HCT116 (cell line): ENCODE results near the gene TRIM4. TPM values are rescaled to one million over a fixed set of nuclear protein-coding genes. Genes with fewer than 3 reads are reported as not detected.

ENCODE experiments used
- ATAC-seq: fragments of 200-7000 bp; cut with Tn5 transposase; 2 replicates; pipeline ENCODE4 v1.9.1; 2020; ENCODE audit warnings: mild to moderate bottlenecking, moderate library complexity
- BruUV-seq: library from RNA; stranded (reverse); fragments of 400-500 nt; replicated peaks from 2 replicates; lab custom pipeline; 2021; lab: Mats Ljungman, UMichigan
- CTCF ChIA-PET: fragments of 300-600 bp; sonication (Branson Sonifier 250); formaldehyde crosslinking; loops from one replicate; lab custom pipeline; 2021; ENCODE audit warnings: antibody characterized with exemption; lab: Charles Lee
- POLR2A ChIA-PET: fragments of 300-600, 350-600 bp; sonication (Branson Sonifier 250); formaldehyde crosslinking; loops from one replicate; lab custom pipeline; 2021; ENCODE audit warnings: antibody characterized with exemption; lab: Charles Lee
- RAD21 ChIA-PET, 2 experiments: fragments of 300-600 bp; sonication (Branson Sonifier 250); formaldehyde crosslinking; loops; one replicate each; lab custom pipeline; 2023; ENCODE audit warnings: low total read pairs in 2 of 2; ENCODE audit not compliant: uncharacterized antibody in 2 of 2, unreplicated experiment in 2 of 2, low non-redundant PET in 1 of 2; lab: Charles Lee
- DNase-seq: peaks from one replicate; pipeline ENCODE4 v3.0.0-alpha.2; 2010; ENCODE audit warnings: low read depth, low spot score
- H2AFZ ChIP-seq: fragments of 200-600 bp; shearing (Covaris generic), sonication (generic); 2 replicates; pipeline ENCODE4 v1.6.1; 2017; ENCODE audit warnings: low read depth, mixed run types, mixed read lengths, antibody characterized with exemption, low read length; ENCODE audit not compliant: poor library complexity, severe bottlenecking
- H3K27ac ChIP-seq: 2 replicates; pipeline ENCODE4 v1.5.1; 2012; ENCODE audit warnings: low read depth, low read length
- H3K27me3 ChIP-seq: fragments of 200-600 bp; sonication (generic); 2 replicates; pipeline ENCODE4 v1.6.1; 2016; ENCODE audit warnings: mixed run types, low read length, mixed read lengths; ENCODE audit not compliant: insufficient read depth
- H3K36me3 ChIP-seq, 2 experiments: fragments of 200-500 bp in 1 of 2; fragments of 200-600 bp in 1 of 2; sonication (Bioruptor generic) in 1 of 2; sonication (generic) in 1 of 2; 2 replicates each; pipeline versions ENCODE4 v1.5.1 to v1.6.1; 2014 to 2016; ENCODE audit warnings: low read length in 2 of 2, inconsistent platforms in 1 of 2, mixed read lengths in 1 of 2, mixed run types in 1 of 2; ENCODE audit not compliant: insufficient read depth in 2 of 2, control insufficient read depth in 1 of 2
- H3K4me1 ChIP-seq, 2 experiments: fragments of 200-600 bp in 1 of 2; sonication (generic) in 1 of 2; 2 replicates each; pipeline versions ENCODE4 v1.5.1 to v1.6.1; 2012 to 2017; ENCODE audit warnings: low read length in 2 of 2, inconsistent platforms in 1 of 2, mild to moderate bottlenecking in 1 of 2, mixed read lengths in 1 of 2, mixed run types in 1 of 2, moderate library complexity in 1 of 2; ENCODE audit not compliant: insufficient read depth in 2 of 2, control insufficient read depth in 1 of 2
- H3K4me2 ChIP-seq: fragments of 200-600 bp; sonication (generic); 2 replicates; pipeline ENCODE4 v1.6.1; 2017; ENCODE audit warnings: mixed run types, low read length, mixed read lengths
- H3K4me3 ChIP-seq, 2 experiments: fragments of 200-600 bp in 1 of 2; sonication (generic) in 1 of 2; replicated peaks in 1 of 2; 2 replicates each; pipeline ENCODE4 v1.5.1; 2011 to 2016; ENCODE audit warnings: low read length in 2 of 2, control low read depth in 1 of 2, low read depth in 1 of 2, mild to moderate bottlenecking in 1 of 2, mixed read lengths in 1 of 2, mixed run types in 1 of 2
- H3K79me2 ChIP-seq: fragments of 200-600 bp; sonication (generic); 2 replicates; pipeline ENCODE4 v1.6.1; 2017; ENCODE audit warnings: mild to moderate bottlenecking, mixed run types, low read length, moderate library complexity, mixed read lengths; ENCODE audit not compliant: insufficient read depth
- H3K9ac ChIP-seq: fragments of 200-600 bp; sonication (generic); 2 replicates; pipeline ENCODE4 v1.6.1; 2016; ENCODE audit warnings: low read length, mixed read lengths
- H3K9me2 ChIP-seq: fragments of 200-600 bp; sonication (generic), shearing (Covaris generic); 2 replicates; pipeline ENCODE4 v1.6.1; 2017; ENCODE audit warnings: mixed run types, mild to moderate bottlenecking, moderate library complexity; ENCODE audit not compliant: insufficient read depth
- H3K9me3 ChIP-seq, 2 experiments: fragments of 200-500 bp in 1 of 2; fragments of 200-600 bp in 1 of 2; sonication (Bioruptor generic) in 1 of 2; sonication (generic) in 1 of 2; 2 replicates each; pipeline ENCODE4 v1.6.1; 2014 to 2017; ENCODE audit warnings: low read length in 2 of 2, mixed read lengths in 2 of 2, inconsistent platforms in 1 of 2, low read depth in 1 of 2, mild to moderate bottlenecking in 1 of 2, mixed run types in 1 of 2, moderate library complexity in 1 of 2; ENCODE audit not compliant: control insufficient read depth in 1 of 2, insufficient read depth in 1 of 2
- H4K20me1 ChIP-seq: fragments of 200-600 bp; sonication (generic), shearing (Covaris generic); 2 replicates; pipeline ENCODE4 v1.6.1; 2017; ENCODE audit warnings: mixed run types, mild to moderate bottlenecking, moderate library complexity; ENCODE audit not compliant: insufficient read depth
- CEBPB ChIP-seq: IDR thresholded peaks from 2 replicates; pipeline ENCODE4 v1.6.1; 2012; ENCODE audit warnings: low read depth
- EGR1 ChIP-seq: IDR thresholded peaks from 2 replicates; pipeline ENCODE4 v1.6.1; 2012; ENCODE audit warnings: low read depth
- ELF1 ChIP-seq: IDR thresholded peaks from 2 replicates; pipeline ENCODE4 v1.6.1; 2012; ENCODE audit warnings: low read depth, borderline replicate concordance
- EZH2 ChIP-seq: fragments of 200-600 bp; sonication (generic); IDR thresholded peaks from 2 replicates; pipeline ENCODE4 v1.6.1; 2017; ENCODE audit warnings: antibody characterized with exemption, mixed run types
- EZH2phosphoT487 ChIP-seq: fragments of 200-600 bp; IDR thresholded peaks from 2 replicates; pipeline ENCODE4 v1.6.1; 2018; ENCODE audit warnings: antibody characterized with exemption, borderline replicate concordance
- FOSL1 ChIP-seq: IDR thresholded peaks from 2 replicates; pipeline ENCODE4 v1.6.1; 2012; ENCODE audit warnings: low read depth
- JUND ChIP-seq: IDR thresholded peaks from 2 replicates; pipeline ENCODE4 v1.6.1; 2012
- POLR2A ChIP-seq: IDR thresholded peaks from 2 replicates; pipeline ENCODE4 v1.7.0; 2011; ENCODE audit warnings: borderline replicate concordance; ENCODE audit not compliant: insufficient read depth, insufficient read length; ENCODE audit errors: extremely low read depth
- POLR2AphosphoS5 ChIP-seq: IDR thresholded peaks from 2 replicates; pipeline ENCODE4 v1.6.1; 2011; ENCODE audit warnings: mild to moderate bottlenecking, low read depth, low read length, moderate library complexity
- RAD21 ChIP-seq: IDR thresholded peaks from 2 replicates; pipeline ENCODE4 v1.6.1; 2012; ENCODE audit warnings: low read depth, mild to moderate bottlenecking
- REST ChIP-seq: IDR thresholded peaks from 2 replicates; pipeline ENCODE4 v1.6.1; 2012; ENCODE audit warnings: low read depth
- SP1 ChIP-seq: IDR thresholded peaks from 2 replicates; pipeline ENCODE4 v1.6.1; 2012; ENCODE audit warnings: low read depth
- SRF ChIP-seq: IDR thresholded peaks from 2 replicates; pipeline ENCODE4 v1.6.1; 2012; ENCODE audit warnings: low read depth
- TCF7L2 ChIP-seq: IDR thresholded peaks from 2 replicates; pipeline ENCODE4 v1.7.0; 2011; ENCODE audit warnings: borderline replicate concordance, inconsistent platforms; ENCODE audit not compliant: insufficient read depth, insufficient read length; ENCODE audit errors: extremely low read depth
- ZFX ChIP-seq: fragments of 450-650 bp; IDR thresholded peaks from 2 replicates; pipeline ENCODE4 v1.6.1; 2017
- ZNF274 ChIP-seq: fragments of 200-500 bp; sonication (Bioruptor generic); IDR thresholded peaks from 2 replicates; pipeline ENCODE4 v1.6.1; 2014; ENCODE audit warnings: mild to moderate bottlenecking, low read depth, low read length, inconsistent platforms
- intact Hi-C: fragments of 100-400 bp; cut with micrococcal nuclease; formaldehyde crosslinking; loops from 2 replicates; pipeline ENCODE4 v1.10.0; 2022
- total RNA-seq: library from RNA; stranded (reverse); gene quantifications from one replicate; pipeline ENCODE4 v1.2.1, GENCODE V29; 2021; ENCODE audit not compliant: unreplicated experiment
- TF ChIP-seq, protein P1 (sequence below): IDR thresholded peaks from 2 replicates; pipeline ENCODE4 v1.6.1; 2012
- TF ChIP-seq, protein P2 (sequence below), 3 experiments: fragments of 200-600 bp in 1 of 3; sonication (generic) in 1 of 3; IDR thresholded peaks in 2 of 3; conservative IDR thresholded peaks in 1 of 3; 2 replicates each; pipeline ENCODE4 v1.5.1; 2012 to 2017; ENCODE audit warnings: low read depth in 2 of 3, low read length in 2 of 3, antibody characterized with exemption in 1 of 3, borderline replicate concordance in 1 of 3, control low read depth in 1 of 3, mild to moderate bottlenecking in 1 of 3, mixed read lengths in 1 of 3, mixed run types in 1 of 3, moderate library complexity in 1 of 3; ENCODE audit not compliant: insufficient read depth in 1 of 3
- TF ChIP-seq, protein P3 (sequence below): IDR thresholded peaks from 2 replicates; pipeline ENCODE4 v1.6.1; 2011; ENCODE audit warnings: mild to moderate bottlenecking, low read length, moderate library complexity; ENCODE audit not compliant: insufficient replicate concordance; ENCODE audit errors: extremely low read depth
- TF ChIP-seq, protein P4 (sequence below): IDR thresholded peaks from 2 replicates; pipeline ENCODE4 v1.6.1; 2012

TRIM4 gene
- total RNA-seq, 1 experiment from 2014 or later = 25.1 TPM

DNA sequence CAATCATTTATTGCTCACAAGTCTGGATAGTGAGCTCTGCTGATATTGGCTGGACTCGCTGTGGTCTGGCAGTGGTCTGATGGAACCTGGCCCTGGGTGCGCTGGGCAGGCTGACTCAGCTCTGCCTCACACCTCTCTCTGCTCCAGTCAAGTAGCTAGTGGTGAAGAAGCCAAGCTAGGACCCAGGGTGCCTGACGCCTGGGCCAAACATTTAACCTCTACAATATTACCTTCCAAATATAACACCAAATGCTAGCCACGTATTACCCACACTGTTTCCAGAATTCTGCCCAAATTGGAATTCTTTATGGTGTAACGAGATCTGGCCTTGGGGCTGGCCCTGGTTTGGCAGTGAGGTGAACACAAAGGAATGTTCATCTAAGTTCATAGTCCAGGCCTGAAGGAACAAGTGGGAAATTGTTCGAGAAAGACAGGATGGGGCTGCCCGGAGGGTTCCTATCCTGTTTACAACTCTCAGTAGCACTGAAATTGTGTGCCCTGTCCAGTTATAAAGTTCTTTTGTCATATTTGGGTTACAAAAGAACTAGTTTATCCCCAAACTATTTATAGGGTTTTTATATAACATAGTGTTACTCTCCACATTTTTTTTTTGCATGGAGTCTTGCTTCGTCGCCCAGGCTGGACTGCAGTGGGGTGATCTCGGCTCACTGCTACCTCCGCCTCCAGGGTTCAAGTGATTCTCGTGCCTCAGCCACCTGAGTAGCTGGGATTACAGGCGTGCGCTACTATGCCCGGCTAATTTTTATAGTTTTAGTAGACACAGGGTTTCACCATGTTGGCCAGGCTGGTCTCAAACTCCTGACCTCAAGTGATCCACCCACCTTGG, 58.8 kb downstream of the TRIM4 start:
- intact Hi-C loops = no loop called here
- Histone ChIP-seq H3K4me1 (peaks cover 0 to 9% of the 10 kb centered on the region in 2 experiments; a peak in 2 of 4 replicates), H3K27ac (no peak overlapping the region), H3K27me3 (no peaks in the 10 kb centered on the region), H2AFZ (no peak overlapping the region), H3K36me3 (no peaks in the 10 kb centered on the region), H3K79me2 (no peaks in the 10 kb centered on the region), H3K9me2 (no peaks in the 10 kb centered on the region), H4K20me1 (no peaks in the 10 kb centered on the region), H3K4me2 (peak overlapping the region; percentile 29), H3K9me3 (no peaks in the 10 kb centered on the region), H3K9ac (no peak overlapping the region), H3K4me3 (no peak overlapping the region)
- DNase-seq = no peak
- ChIA-PET RAD21 (no interaction called here), POLR2A (no interaction called here), CTCF (no interaction called here)
- ATAC-seq = 0 out of 2 replicates have a peak, but pooled peaks have one; percentile 34
- TF ChIP-seq, protein P1, sequence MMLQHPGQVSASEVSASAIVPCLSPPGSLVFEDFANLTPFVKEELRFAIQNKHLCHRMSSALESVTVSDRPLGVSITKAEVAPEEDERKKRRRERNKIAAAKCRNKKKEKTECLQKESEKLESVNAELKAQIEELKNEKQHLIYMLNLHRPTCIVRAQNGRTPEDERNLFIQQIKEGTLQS = no peak
- TF ChIP-seq POLR2AphosphoS5 (no peak), JUND (no peak), REST (no peak), TCF7L2 (no peak), EZH2 (no peak), CEBPB (no peak), EGR1 (no peak), SRF (no peak), FOSL1 (no peak), ELF1 (no peak), POLR2A (no peak), ZFX (no peak), SP1 (no peak), ZNF274 (no peak), RAD21 (no peak), EZH2phosphoT487 (no peak)
- TF ChIP-seq, protein P2, sequence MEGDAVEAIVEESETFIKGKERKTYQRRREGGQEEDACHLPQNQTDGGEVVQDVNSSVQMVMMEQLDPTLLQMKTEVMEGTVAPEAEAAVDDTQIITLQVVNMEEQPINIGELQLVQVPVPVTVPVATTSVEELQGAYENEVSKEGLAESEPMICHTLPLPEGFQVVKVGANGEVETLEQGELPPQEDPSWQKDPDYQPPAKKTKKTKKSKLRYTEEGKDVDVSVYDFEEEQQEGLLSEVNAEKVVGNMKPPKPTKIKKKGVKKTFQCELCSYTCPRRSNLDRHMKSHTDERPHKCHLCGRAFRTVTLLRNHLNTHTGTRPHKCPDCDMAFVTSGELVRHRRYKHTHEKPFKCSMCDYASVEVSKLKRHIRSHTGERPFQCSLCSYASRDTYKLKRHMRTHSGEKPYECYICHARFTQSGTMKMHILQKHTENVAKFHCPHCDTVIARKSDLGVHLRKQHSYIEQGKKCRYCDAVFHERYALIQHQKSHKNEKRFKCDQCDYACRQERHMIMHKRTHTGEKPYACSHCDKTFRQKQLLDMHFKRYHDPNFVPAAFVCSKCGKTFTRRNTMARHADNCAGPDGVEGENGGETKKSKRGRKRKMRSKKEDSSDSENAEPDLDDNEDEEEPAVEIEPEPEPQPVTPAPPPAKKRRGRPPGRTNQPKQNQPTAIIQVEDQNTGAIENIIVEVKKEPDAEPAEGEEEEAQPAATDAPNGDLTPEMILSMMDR (IDR thresholded peaks at IDR 0.05 in 2 of 3, conservative IDR thresholded peaks at IDR 0.05 in 1 of 3; ENCODE audit: borderline replicate concordance in 1 of 3, insufficient read depth in 1 of 3, low read depth in 2 of 3, low read length in 2 of 3) = no peak
- TF ChIP-seq, protein P3, sequence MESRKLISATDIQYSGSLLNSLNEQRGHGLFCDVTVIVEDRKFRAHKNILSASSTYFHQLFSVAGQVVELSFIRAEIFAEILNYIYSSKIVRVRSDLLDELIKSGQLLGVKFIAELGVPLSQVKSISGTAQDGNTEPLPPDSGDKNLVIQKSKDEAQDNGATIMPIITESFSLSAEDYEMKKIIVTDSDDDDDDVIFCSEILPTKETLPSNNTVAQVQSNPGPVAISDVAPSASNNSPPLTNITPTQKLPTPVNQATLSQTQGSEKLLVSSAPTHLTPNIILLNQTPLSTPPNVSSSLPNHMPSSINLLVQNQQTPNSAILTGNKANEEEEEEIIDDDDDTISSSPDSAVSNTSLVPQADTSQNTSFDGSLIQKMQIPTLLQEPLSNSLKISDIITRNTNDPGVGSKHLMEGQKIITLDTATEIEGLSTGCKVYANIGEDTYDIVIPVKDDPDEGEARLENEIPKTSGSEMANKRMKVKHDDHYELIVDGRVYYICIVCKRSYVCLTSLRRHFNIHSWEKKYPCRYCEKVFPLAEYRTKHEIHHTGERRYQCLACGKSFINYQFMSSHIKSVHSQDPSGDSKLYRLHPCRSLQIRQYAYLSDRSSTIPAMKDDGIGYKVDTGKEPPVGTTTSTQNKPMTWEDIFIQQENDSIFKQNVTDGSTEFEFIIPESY = no peak
- TF ChIP-seq, protein P4, sequence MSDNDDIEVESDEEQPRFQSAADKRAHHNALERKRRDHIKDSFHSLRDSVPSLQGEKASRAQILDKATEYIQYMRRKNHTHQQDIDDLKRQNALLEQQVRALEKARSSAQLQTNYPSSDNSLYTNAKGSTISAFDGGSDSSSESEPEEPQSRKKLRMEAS = no peak
- no TSS peak for BruUV-seq
